SK-N-SH (cell line): ENCODE results near the gene NSMCE4A.

Experiments
- SIN3A ChIP-seq: IDR thresholded peaks from 2 replicates; pipeline ENCODE4 v1.6.1; 2012; ENCODE audit warnings: low read depth, mild to moderate bottlenecking, low read length, moderate library complexity, borderline replicate concordance
- TCF12 ChIP-seq: IDR thresholded peaks from 2 replicates; pipeline ENCODE4 v1.4.0; 2012
- TF ChIP-seq, protein P1 (sequence below): fragments of 200-600 bp; sonication (generic); IDR thresholded peaks from 2 replicates; pipeline ENCODE4 v1.6.1; 2017; ENCODE audit warnings: antibody characterized with exemption, mild to moderate bottlenecking, moderate library complexity

DNA sequence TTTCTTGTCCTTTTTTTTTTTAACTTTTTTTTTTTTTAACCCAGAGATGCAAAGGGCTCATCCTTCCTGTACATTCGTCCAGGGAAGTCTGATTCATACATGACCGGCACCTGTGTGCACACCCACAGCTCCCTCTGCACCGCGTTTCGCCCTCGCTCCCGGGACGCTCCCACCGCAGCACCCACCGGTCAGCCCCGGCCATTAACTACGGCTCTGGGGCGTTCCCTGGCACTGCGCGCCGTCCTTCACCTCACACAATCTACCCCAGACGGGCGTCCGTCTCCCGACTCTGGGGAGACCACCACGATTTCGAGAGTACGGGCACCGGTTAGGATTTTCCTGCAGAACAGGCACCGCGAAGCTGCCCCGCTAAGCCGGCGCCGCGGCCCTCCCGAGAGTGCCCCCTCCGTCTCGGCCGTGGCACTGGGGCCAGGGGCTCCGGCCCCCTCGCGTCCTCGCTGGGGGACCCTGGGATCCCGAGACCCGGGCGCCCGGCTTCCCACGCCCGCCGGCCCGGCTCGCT, 47.6 kb downstream of the NSMCE4A start:
- TF ChIP-seq, protein P1, sequence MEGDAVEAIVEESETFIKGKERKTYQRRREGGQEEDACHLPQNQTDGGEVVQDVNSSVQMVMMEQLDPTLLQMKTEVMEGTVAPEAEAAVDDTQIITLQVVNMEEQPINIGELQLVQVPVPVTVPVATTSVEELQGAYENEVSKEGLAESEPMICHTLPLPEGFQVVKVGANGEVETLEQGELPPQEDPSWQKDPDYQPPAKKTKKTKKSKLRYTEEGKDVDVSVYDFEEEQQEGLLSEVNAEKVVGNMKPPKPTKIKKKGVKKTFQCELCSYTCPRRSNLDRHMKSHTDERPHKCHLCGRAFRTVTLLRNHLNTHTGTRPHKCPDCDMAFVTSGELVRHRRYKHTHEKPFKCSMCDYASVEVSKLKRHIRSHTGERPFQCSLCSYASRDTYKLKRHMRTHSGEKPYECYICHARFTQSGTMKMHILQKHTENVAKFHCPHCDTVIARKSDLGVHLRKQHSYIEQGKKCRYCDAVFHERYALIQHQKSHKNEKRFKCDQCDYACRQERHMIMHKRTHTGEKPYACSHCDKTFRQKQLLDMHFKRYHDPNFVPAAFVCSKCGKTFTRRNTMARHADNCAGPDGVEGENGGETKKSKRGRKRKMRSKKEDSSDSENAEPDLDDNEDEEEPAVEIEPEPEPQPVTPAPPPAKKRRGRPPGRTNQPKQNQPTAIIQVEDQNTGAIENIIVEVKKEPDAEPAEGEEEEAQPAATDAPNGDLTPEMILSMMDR = no peak
- TF ChIP-seq SIN3A = no peak
- no peak for TF ChIP-seq TCF12
